CD4-positive, alpha-beta T cell treated with Interleukin-21 for 1 hour (primary cell): Measurements from ENCODE around the gene GCSH.
A peak's percentile ranks its signal among the peaks of the same experiment; 100 is the strongest.

Experiments used
- DNase-seq: peaks from one replicate; pipeline ENCODE4 v3.0.0-alpha.2; 2020

GCSH gene

GRCh38 chr16:81041696-81042095, 54.5 kb downstream of the GCSH start:
- no peak for DNase-seq

GRCh38 chr16:81040842-81041241, 55.4 kb downstream of the GCSH start:
- no peak for DNase-seq

DNA sequence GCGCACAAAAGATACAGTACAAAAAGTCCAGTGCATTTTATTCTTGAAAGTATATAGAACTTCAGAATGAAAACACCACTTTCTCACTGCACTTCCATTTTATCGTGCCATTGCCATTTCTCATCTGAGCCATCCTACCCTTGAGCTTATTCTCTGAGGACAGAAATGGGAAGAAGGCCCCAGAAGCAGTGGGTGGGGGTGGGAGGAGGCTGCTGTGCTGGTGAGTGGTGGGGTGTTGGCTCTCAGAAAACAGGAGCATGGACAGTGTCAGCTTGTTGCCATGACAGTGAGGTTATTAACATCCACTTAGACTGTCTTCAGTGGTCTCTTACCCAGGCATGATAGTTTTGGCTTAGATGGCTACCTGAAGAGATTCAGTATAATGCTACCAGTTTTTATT, 56.1 kb downstream of the GCSH start:
- no peak for DNase-seq

DNA sequence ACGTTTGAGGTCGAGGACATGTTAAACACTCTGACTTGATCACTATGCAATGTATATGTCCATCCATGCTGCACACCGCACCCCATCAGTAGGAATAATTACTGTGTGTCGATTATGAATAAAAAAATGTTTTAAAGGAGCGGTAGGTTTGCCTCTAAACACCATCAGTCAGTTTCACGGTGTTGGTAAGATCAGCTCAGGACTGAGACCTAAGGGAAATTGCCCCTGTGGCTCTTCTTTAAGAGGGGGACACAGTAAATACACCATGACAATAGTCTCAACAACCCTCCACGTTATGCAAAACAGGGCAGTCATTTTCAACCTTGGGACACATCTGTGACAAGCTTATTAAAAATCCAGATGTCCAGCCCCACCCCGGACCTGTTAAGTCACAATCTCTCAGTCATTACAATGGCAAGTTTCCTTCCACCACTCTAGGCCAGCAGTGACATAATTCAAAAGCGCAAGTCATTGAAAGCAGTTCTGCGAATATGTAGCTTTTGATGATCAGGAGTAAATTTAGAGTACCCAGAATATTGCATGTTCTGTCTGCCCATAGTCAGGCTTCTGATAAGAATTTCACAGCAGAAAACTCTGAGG, 59.3 kb downstream of the GCSH start:
- no peak for DNase-seq

DNA sequence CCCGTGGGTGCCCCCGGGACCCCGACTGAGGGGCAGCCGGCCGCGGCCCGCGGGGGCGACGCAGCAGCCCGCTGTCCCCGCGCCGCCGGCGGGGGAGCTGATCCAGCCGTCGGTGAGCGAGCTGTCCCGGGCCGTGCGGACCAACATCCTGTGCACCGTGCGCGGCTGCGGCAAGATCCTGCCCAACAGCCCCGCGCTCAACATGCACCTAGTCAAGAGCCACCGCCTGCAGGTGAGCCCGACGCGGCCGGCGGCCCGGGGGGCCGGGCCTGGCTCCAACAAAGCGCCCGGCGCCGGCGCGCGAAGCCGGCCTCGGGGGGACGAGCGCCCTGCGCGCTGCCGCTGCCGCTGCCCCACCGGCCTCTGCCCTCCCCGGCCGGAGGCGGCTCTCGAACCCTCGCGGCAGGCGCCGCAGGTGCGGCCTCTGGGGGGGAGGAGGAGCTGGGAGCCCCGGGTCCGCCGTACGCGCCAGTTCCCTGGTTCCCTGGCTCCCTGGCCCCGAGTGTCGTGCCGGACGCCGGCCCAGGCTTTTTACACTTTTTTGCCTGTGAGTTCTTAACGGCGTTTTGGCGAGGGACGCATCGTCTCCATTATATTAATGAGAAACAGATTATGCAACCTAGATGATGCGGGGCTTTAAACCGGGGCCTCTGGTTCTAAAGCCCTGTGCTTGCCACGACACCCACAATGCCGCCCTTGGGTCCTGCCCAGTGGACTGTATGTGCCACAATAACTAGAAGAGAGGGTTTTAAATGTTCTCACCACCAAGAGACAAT, 60.0 kb downstream of the GCSH start:
- DNase-seq: peak; percentile 63

DNA sequence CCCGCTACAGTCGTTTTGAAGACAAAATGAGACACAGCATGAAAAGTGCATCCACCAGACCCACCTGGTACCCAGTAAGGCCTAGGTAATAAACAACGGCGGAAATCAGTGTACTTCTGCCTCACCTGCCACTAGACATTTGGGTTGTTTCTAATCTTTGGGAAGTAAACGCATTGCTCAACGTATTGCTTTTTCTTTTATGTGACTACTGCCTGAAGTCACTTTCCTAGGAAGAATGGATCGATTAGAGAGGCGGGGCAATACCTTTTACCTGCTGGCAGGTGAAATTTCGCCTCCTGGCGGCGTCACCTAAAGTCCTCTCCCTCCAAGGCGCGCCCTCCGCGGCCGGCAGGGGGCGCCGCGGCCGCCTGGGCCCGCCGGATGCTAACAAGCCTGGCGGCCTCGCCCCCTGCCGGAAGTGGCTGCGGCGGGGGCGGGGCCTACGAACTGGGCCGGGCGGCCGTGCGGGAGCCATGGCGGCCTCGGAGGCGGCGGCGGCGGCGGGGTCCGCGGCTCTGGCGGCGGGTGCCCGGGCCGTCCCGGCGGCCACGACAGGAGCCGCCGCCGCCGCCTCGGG, 60.7 kb downstream of the GCSH start, which contains the start of gene ATMIN:
TSS of gene ATMIN (plus strand) at position 445 of the 577 bp plus-strand sequence. CDS start at position 474, 29 bp downstream.
- peak; percentile 90 for DNase-seq
